HCT116 (cell line): Measurements from ENCODE around the gene GOLGA8S. TPM values are rescaled to one million over a fixed set of nuclear protein-coding genes. Genes with fewer than 3 reads are reported as not detected.

Experiments used
- ATAC-seq: fragments of 200-7000 bp; cut with Tn5 transposase; 2 replicates; pipeline ENCODE4 v1.9.1; 2020; ENCODE audit warnings: mild to moderate bottlenecking, moderate library complexity
- BruUV-seq: library from RNA; stranded (reverse); fragments of 400-500 nt; replicated peaks from 2 replicates; lab custom pipeline; 2021; lab: Mats Ljungman, UMichigan
- CTCF ChIA-PET: fragments of 300-600 bp; sonication (Branson Sonifier 250); formaldehyde crosslinking; loops from one replicate; lab custom pipeline; 2021; ENCODE audit warnings: antibody characterized with exemption; lab: Charles Lee
- POLR2A ChIA-PET: fragments of 300-600, 350-600 bp; sonication (Branson Sonifier 250); formaldehyde crosslinking; loops from one replicate; lab custom pipeline; 2021; ENCODE audit warnings: antibody characterized with exemption; lab: Charles Lee
- RAD21 ChIA-PET, 2 experiments: fragments of 300-600 bp; sonication (Branson Sonifier 250); formaldehyde crosslinking; loops; one replicate each; lab custom pipeline; 2023; ENCODE audit warnings: low total read pairs in 2 of 2; ENCODE audit not compliant: uncharacterized antibody in 2 of 2, unreplicated experiment in 2 of 2, low non-redundant PET in 1 of 2; lab: Charles Lee
- DNase-seq: peaks from one replicate; pipeline ENCODE4 v3.0.0-alpha.2; 2010; ENCODE audit warnings: low read depth, low spot score
- H2AFZ ChIP-seq: fragments of 200-600 bp; shearing (Covaris generic), sonication (generic); 2 replicates; pipeline ENCODE4 v1.6.1; 2017; ENCODE audit warnings: low read depth, mixed run types, mixed read lengths, antibody characterized with exemption, low read length; ENCODE audit not compliant: poor library complexity, severe bottlenecking
- H3K27ac ChIP-seq: 2 replicates; pipeline ENCODE4 v1.5.1; 2012; ENCODE audit warnings: low read depth, low read length
- H3K27me3 ChIP-seq: fragments of 200-600 bp; sonication (generic); 2 replicates; pipeline ENCODE4 v1.6.1; 2016; ENCODE audit warnings: mixed run types, low read length, mixed read lengths; ENCODE audit not compliant: insufficient read depth
- H3K36me3 ChIP-seq, 2 experiments: fragments of 200-500 bp in 1 of 2; fragments of 200-600 bp in 1 of 2; sonication (Bioruptor generic) in 1 of 2; sonication (generic) in 1 of 2; 2 replicates each; pipeline versions ENCODE4 v1.5.1 to v1.6.1; 2014 to 2016; ENCODE audit warnings: low read length in 2 of 2, inconsistent platforms in 1 of 2, mixed read lengths in 1 of 2, mixed run types in 1 of 2; ENCODE audit not compliant: insufficient read depth in 2 of 2, control insufficient read depth in 1 of 2
- H3K4me1 ChIP-seq, 2 experiments: fragments of 200-600 bp in 1 of 2; sonication (generic) in 1 of 2; 2 replicates each; pipeline versions ENCODE4 v1.5.1 to v1.6.1; 2012 to 2017; ENCODE audit warnings: low read length in 2 of 2, inconsistent platforms in 1 of 2, mild to moderate bottlenecking in 1 of 2, mixed read lengths in 1 of 2, mixed run types in 1 of 2, moderate library complexity in 1 of 2; ENCODE audit not compliant: insufficient read depth in 2 of 2, control insufficient read depth in 1 of 2
- H3K4me2 ChIP-seq: fragments of 200-600 bp; sonication (generic); 2 replicates; pipeline ENCODE4 v1.6.1; 2017; ENCODE audit warnings: mixed run types, low read length, mixed read lengths
- H3K4me3 ChIP-seq, 2 experiments: fragments of 200-600 bp in 1 of 2; sonication (generic) in 1 of 2; replicated peaks in 1 of 2; 2 replicates each; pipeline ENCODE4 v1.5.1; 2011 to 2016; ENCODE audit warnings: low read length in 2 of 2, control low read depth in 1 of 2, low read depth in 1 of 2, mild to moderate bottlenecking in 1 of 2, mixed read lengths in 1 of 2, mixed run types in 1 of 2
- H3K79me2 ChIP-seq: fragments of 200-600 bp; sonication (generic); 2 replicates; pipeline ENCODE4 v1.6.1; 2017; ENCODE audit warnings: mild to moderate bottlenecking, mixed run types, low read length, moderate library complexity, mixed read lengths; ENCODE audit not compliant: insufficient read depth
- H3K9ac ChIP-seq: fragments of 200-600 bp; sonication (generic); 2 replicates; pipeline ENCODE4 v1.6.1; 2016; ENCODE audit warnings: low read length, mixed read lengths
- H3K9me2 ChIP-seq: fragments of 200-600 bp; sonication (generic), shearing (Covaris generic); 2 replicates; pipeline ENCODE4 v1.6.1; 2017; ENCODE audit warnings: mixed run types, mild to moderate bottlenecking, moderate library complexity; ENCODE audit not compliant: insufficient read depth
- H3K9me3 ChIP-seq, 2 experiments: fragments of 200-500 bp in 1 of 2; fragments of 200-600 bp in 1 of 2; sonication (Bioruptor generic) in 1 of 2; sonication (generic) in 1 of 2; 2 replicates each; pipeline ENCODE4 v1.6.1; 2014 to 2017; ENCODE audit warnings: low read length in 2 of 2, mixed read lengths in 2 of 2, inconsistent platforms in 1 of 2, low read depth in 1 of 2, mild to moderate bottlenecking in 1 of 2, mixed run types in 1 of 2, moderate library complexity in 1 of 2; ENCODE audit not compliant: control insufficient read depth in 1 of 2, insufficient read depth in 1 of 2
- H4K20me1 ChIP-seq: fragments of 200-600 bp; sonication (generic), shearing (Covaris generic); 2 replicates; pipeline ENCODE4 v1.6.1; 2017; ENCODE audit warnings: mixed run types, mild to moderate bottlenecking, moderate library complexity; ENCODE audit not compliant: insufficient read depth
- CBX3 ChIP-seq: IDR thresholded peaks from 2 replicates; pipeline ENCODE4 v1.6.1; 2012; ENCODE audit warnings: low read depth
- CEBPB ChIP-seq: IDR thresholded peaks from 2 replicates; pipeline ENCODE4 v1.6.1; 2012; ENCODE audit warnings: low read depth
- EGR1 ChIP-seq: IDR thresholded peaks from 2 replicates; pipeline ENCODE4 v1.6.1; 2012; ENCODE audit warnings: low read depth
- ELF1 ChIP-seq: IDR thresholded peaks from 2 replicates; pipeline ENCODE4 v1.6.1; 2012; ENCODE audit warnings: low read depth, borderline replicate concordance
- EZH2 ChIP-seq: fragments of 200-600 bp; sonication (generic); IDR thresholded peaks from 2 replicates; pipeline ENCODE4 v1.6.1; 2017; ENCODE audit warnings: antibody characterized with exemption, mixed run types
- EZH2phosphoT487 ChIP-seq: fragments of 200-600 bp; IDR thresholded peaks from 2 replicates; pipeline ENCODE4 v1.6.1; 2018; ENCODE audit warnings: antibody characterized with exemption, borderline replicate concordance
- POLR2A ChIP-seq: IDR thresholded peaks from 2 replicates; pipeline ENCODE4 v1.7.0; 2011; ENCODE audit warnings: borderline replicate concordance; ENCODE audit not compliant: insufficient read depth, insufficient read length; ENCODE audit errors: extremely low read depth
- POLR2AphosphoS5 ChIP-seq: IDR thresholded peaks from 2 replicates; pipeline ENCODE4 v1.6.1; 2011; ENCODE audit warnings: mild to moderate bottlenecking, low read depth, low read length, moderate library complexity
- SIN3A ChIP-seq: IDR thresholded peaks from 2 replicates; pipeline ENCODE4 v1.6.1; 2012; ENCODE audit warnings: low read depth
- ZBTB33 ChIP-seq: IDR thresholded peaks from 2 replicates; pipeline ENCODE4 v1.6.1; 2011; ENCODE audit warnings: mild to moderate bottlenecking, low read length, moderate library complexity; ENCODE audit not compliant: insufficient replicate concordance; ENCODE audit errors: extremely low read depth
- ZFX ChIP-seq: fragments of 450-650 bp; IDR thresholded peaks from 2 replicates; pipeline ENCODE4 v1.6.1; 2017
- intact Hi-C: fragments of 100-400 bp; cut with micrococcal nuclease; formaldehyde crosslinking; loops from 2 replicates; pipeline ENCODE4 v1.10.0; 2022
- total RNA-seq: library from RNA; stranded (reverse); gene quantifications from one replicate; pipeline ENCODE4 v1.2.1, GENCODE V29; 2021; ENCODE audit not compliant: unreplicated experiment
- TF ChIP-seq, protein P1 (sequence below), 3 experiments: fragments of 200-600 bp in 1 of 3; sonication (generic) in 1 of 3; IDR thresholded peaks in 2 of 3; conservative IDR thresholded peaks in 1 of 3; 2 replicates each; pipeline ENCODE4 v1.5.1; 2012 to 2017; ENCODE audit warnings: low read depth in 2 of 3, low read length in 2 of 3, antibody characterized with exemption in 1 of 3, borderline replicate concordance in 1 of 3, control low read depth in 1 of 3, mild to moderate bottlenecking in 1 of 3, mixed read lengths in 1 of 3, mixed run types in 1 of 3, moderate library complexity in 1 of 3; ENCODE audit not compliant: insufficient read depth in 1 of 3
- TF ChIP-seq, protein P2 (sequence below): IDR thresholded peaks from 2 replicates; pipeline ENCODE4 v1.6.1; 2012; ENCODE audit warnings: low read depth

GOLGA8S gene
- total RNA-seq, 1 experiment from 2014 or later = 0.15 TPM

DNA sequence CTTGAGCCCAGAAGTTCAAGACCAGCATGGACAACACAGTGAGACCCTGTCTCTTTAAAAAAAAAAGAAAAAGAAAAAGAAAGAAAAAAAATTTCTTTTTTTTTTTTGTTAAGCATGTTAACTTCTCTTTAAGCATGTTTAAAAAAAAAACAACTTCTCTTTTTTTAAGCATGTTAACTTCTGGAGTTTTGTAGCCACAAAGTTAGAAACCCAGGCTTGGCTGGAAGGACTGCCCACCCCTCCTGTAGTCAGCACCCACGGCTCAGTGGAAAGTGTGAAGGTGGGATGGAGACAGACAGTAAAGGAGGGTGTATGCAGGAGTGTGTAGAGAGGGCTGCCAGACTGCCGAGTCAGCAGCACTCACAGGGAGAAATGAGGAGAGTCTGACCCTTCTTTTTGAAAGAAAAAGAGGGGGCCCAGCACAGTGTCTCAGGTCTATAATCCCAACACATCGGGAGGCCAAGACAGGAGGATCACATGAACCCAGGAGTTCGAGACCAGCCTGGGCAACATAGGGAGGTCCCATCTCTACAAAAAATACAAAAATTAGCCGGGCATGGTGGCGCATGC is 33.2 kb downstream of the GOLGA8S start:
- H3K27ac ChIP-seq = no peak overlapping the region
- H3K4me1 ChIP-seq = no peaks in the 10 kb centered on the region
- no peak for DNase-seq
- no peaks in the 10 kb centered on the region for H3K9me3 ChIP-seq
- no TSS peak for BruUV-seq
- H3K79me2 ChIP-seq = no peaks in the 10 kb centered on the region
- H3K9me2 ChIP-seq = no peaks in the 10 kb centered on the region
- ChIA-PET POLR2A (no interaction called here), RAD21 (no interaction called here), CTCF (no interaction called here)
- no peak overlapping the region for H2AFZ ChIP-seq
- ATAC-seq = no peak
- no peak overlapping the region for H3K4me3 ChIP-seq
- TF ChIP-seq CBX3 (no peak), SIN3A (no peak), POLR2A (no peak), EZH2phosphoT487 (no peak), ZFX (no peak), ZBTB33 (no peak), EZH2 (no peak), CEBPB (no peak), POLR2AphosphoS5 (no peak), EGR1 (no peak), ELF1 (no peak)
- TF ChIP-seq, protein P1, sequence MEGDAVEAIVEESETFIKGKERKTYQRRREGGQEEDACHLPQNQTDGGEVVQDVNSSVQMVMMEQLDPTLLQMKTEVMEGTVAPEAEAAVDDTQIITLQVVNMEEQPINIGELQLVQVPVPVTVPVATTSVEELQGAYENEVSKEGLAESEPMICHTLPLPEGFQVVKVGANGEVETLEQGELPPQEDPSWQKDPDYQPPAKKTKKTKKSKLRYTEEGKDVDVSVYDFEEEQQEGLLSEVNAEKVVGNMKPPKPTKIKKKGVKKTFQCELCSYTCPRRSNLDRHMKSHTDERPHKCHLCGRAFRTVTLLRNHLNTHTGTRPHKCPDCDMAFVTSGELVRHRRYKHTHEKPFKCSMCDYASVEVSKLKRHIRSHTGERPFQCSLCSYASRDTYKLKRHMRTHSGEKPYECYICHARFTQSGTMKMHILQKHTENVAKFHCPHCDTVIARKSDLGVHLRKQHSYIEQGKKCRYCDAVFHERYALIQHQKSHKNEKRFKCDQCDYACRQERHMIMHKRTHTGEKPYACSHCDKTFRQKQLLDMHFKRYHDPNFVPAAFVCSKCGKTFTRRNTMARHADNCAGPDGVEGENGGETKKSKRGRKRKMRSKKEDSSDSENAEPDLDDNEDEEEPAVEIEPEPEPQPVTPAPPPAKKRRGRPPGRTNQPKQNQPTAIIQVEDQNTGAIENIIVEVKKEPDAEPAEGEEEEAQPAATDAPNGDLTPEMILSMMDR (IDR thresholded peaks at IDR 0.05 in 2 of 3, conservative IDR thresholded peaks at IDR 0.05 in 1 of 3; ENCODE audit: borderline replicate concordance in 1 of 3, insufficient read depth in 1 of 3, low read depth in 2 of 3, low read length in 2 of 3) = no peak
- TF ChIP-seq, protein P2, sequence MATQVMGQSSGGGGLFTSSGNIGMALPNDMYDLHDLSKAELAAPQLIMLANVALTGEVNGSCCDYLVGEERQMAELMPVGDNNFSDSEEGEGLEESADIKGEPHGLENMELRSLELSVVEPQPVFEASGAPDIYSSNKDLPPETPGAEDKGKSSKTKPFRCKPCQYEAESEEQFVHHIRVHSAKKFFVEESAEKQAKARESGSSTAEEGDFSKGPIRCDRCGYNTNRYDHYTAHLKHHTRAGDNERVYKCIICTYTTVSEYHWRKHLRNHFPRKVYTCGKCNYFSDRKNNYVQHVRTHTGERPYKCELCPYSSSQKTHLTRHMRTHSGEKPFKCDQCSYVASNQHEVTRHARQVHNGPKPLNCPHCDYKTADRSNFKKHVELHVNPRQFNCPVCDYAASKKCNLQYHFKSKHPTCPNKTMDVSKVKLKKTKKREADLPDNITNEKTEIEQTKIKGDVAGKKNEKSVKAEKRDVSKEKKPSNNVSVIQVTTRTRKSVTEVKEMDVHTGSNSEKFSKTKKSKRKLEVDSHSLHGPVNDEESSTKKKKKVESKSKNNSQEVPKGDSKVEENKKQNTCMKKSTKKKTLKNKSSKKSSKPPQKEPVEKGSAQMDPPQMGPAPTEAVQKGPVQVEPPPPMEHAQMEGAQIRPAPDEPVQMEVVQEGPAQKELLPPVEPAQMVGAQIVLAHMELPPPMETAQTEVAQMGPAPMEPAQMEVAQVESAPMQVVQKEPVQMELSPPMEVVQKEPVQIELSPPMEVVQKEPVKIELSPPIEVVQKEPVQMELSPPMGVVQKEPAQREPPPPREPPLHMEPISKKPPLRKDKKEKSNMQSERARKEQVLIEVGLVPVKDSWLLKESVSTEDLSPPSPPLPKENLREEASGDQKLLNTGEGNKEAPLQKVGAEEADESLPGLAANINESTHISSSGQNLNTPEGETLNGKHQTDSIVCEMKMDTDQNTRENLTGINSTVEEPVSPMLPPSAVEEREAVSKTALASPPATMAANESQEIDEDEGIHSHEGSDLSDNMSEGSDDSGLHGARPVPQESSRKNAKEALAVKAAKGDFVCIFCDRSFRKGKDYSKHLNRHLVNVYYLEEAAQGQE = no peak
- intact Hi-C loops = no loop called here
- H3K9ac ChIP-seq = no peak overlapping the region
- H4K20me1 ChIP-seq = no peaks in the 10 kb centered on the region
- peaks cover 24% of the 10 kb centered on the region for H3K27me3 ChIP-seq
- no peak overlapping the region for H3K4me2 ChIP-seq
- no peaks in the 10 kb centered on the region for H3K36me3 ChIP-seq
